Right lobe of liver (tissue), 6 donors: ENCODE results near the gene LRRIQ1. TPM values are rescaled to one million over a fixed set of nuclear protein-coding genes. Genes with fewer than 3 reads are reported as not detected.
"Not testable (repeated sequence)": the region's sequence is repeated elsewhere in the genome, so short reads cannot be mapped to it uniquely, and the experiment has no call there.

Experiments used
- ATAC-seq, 4 donors: fragments of 200-7000 bp; cut with Tn5 transposase; one replicate each; pipeline ENCODE4 v1.9.1; 2020; ENCODE audit warnings: mild to moderate bottlenecking in 4 of 4, moderate library complexity in 4 of 4
- DNase-seq, 3 donors: peaks; one replicate each; pipeline ENCODE4 v3.0.0-alpha.2; 2020
- H3K27ac ChIP-seq, 3 donors: fragments of 200-600 bp; one replicate each; pipeline ENCODE4 v1.8.0; 2022
- H3K27me3 ChIP-seq, 2 donors: fragments of 200-600 bp; one replicate each; pipeline ENCODE4 v1.8.0; 2022
- H3K36me3 ChIP-seq, 4 donors: fragments of 200-600 bp; sonication (generic) in 1 of 4; one replicate each; pipeline versions ENCODE4 v1.5.1 to v1.8.0; 2017 to 2022; ENCODE audit warnings: control low read depth in 1 of 4
- H3K4me1 ChIP-seq, 4 donors: fragments of 200-600 bp; sonication (generic) in 1 of 4; one replicate each; pipeline versions ENCODE4 v1.5.1 to v1.8.0; 2017 to 2022; ENCODE audit warnings: control low read depth in 1 of 4
- H3K4me3 ChIP-seq, 3 donors: fragments of 200-600 bp; one replicate each; pipeline ENCODE4 v1.8.0; 2022
- H3K9me3 ChIP-seq, 4 donors: fragments of 200-600 bp; sonication (generic) in 1 of 4; one replicate each; pipeline versions ENCODE4 v1.5.1 to v1.8.0; 2017 to 2022; ENCODE audit warnings: control low read depth in 1 of 4
- CTCF ChIP-seq, 4 donors: fragments of 200-600 bp in 3 of 4; fragments of 450-650 bp in 1 of 4; IDR thresholded peaks; one replicate each; pipeline versions ENCODE4 v1.5.1 to v1.8.0; 2016 to 2022; ENCODE audit warnings: antibody characterized with exemption in 4 of 4, mild to moderate bottlenecking in 2 of 4
- POLR2A ChIP-seq: fragments of 450-650 bp; IDR thresholded peaks from one replicate; pipeline ENCODE4 v1.6.1; 2017; ENCODE audit warnings: antibody characterized with exemption, mild to moderate bottlenecking
- WGBS: methylation state at CpG from one replicate; pipeline ENCODE4 v1.1.6; 2018; ENCODE audit warnings: low coverage, low lambda C conversion rate; ENCODE audit not compliant: insufficient coverage; ENCODE audit errors: missing lambda C conversion rate; 5-methylcytosine and 5-hydroxymethylcytosine counted together
- intact Hi-C, 2 donors: fragments of 100-400 bp; cut with DNase I; formaldehyde crosslinking; loops; one replicate each; pipeline versions ENCODE4 v1.11.2 to v1.14.1; 2022
- total RNA-seq, 6 experiments: library from RNA; depleted of rRNA in 2 of 6; stranded (reverse); fragments of >200 nt in 2 of 6; fragmentation: NEBNext Ultra II Directional in 3 of 6; extraction: Animal tissue kit (Norgen Biotek cat#: 25700) in 3 of 6; gene quantifications; one replicate each; pipeline versions ENCODE4 v1.1.0 to v1.2.4, GENCODE V29; 2016 to 2023
- donor health status: DM: no; HTN: yes; CAD: no.
- donor health status: DM: no; HTN: no; CAD: no.
- donor health status: DM: no; HTN: no; CAD: no.
- donor health status: DM: no; HTN: yes; CAD: no.
- donor health status: DM: no; HTN: yes; CAD: no.

LRRIQ1 gene
- total RNA-seq, 6 experiments from 2014 or later: 0.04 to 0.23 TPM; not detected in 4

- peak in 2 of 4 donors; percentile 33 to 69 for ATAC-seq
- no peak overlapping the region for H3K4me3 ChIP-seq
- no peaks in the 10 kb centered on the region for H3K36me3 ChIP-seq
- intact Hi-C loops: no loop called here
- H3K27ac ChIP-seq: no peak overlapping the region
- no peak for DNase-seq
- H3K27me3 ChIP-seq: no peaks in the 10 kb centered on the region
- TF ChIP-seq POLR2A (no peak), CTCF (IDR thresholded peaks at IDR 0.05) (no peak)
- H3K9me3 ChIP-seq: no peaks in the 10 kb centered on the region
- 60% methylated on average over 1 of the region's 1 CpG for WGBS
- no peaks in the 10 kb centered on the region for H3K4me1 ChIP-seq
Measured at GRCh38 chr12:84996759-84997158, 39.4 kb upstream of the LRRIQ1 start.

- intact Hi-C loops: no loop called here
- DNase-seq (no peak), ATAC-seq (no peak)
- Histone ChIP-seq H3K27ac (no peak overlapping the region), H3K27me3 (no peaks in the 10 kb centered on the region), H3K4me3 (no peak overlapping the region), H3K9me3 (no peaks in the 10 kb centered on the region), H3K4me1 (no peaks in the 10 kb centered on the region), H3K36me3 (no peaks in the 10 kb centered on the region)
- TF ChIP-seq CTCF (IDR thresholded peaks at IDR 0.05) (no peak), POLR2A (no peak)
Measured at GRCh38 chr12:84998341-84998740, 37.8 kb upstream of the LRRIQ1 start.

GRCh38 chr12:85000729-85001128 lies 35.4 kb upstream of the LRRIQ1 start:
- H3K4me1 ChIP-seq: no peaks in the 10 kb centered on the region
- no peak for ATAC-seq
- no peaks in the 10 kb centered on the region for H3K27me3 ChIP-seq
- no peaks in the 10 kb centered on the region for H3K36me3 ChIP-seq
- H3K27ac ChIP-seq: no peak overlapping the region
- TF ChIP-seq CTCF (IDR thresholded peaks at IDR 0.05) (no peak), POLR2A (no peak)
- DNase-seq: no peak
- H3K4me3 ChIP-seq: no peak overlapping the region
- WGBS: 46% methylated on average over 2 of the region's 2 CpGs
- intact Hi-C loops: no loop called here
- H3K9me3 ChIP-seq: no peaks in the 10 kb centered on the region

- Histone ChIP-seq H3K36me3 (no peaks in the 10 kb centered on the region), H3K4me3 (no peak overlapping the region), H3K27me3 (no peaks in the 10 kb centered on the region), H3K4me1 (no peaks in the 10 kb centered on the region), H3K27ac (no peak overlapping the region), H3K9me3 (no peaks in the 10 kb centered on the region)
- WGBS: 48% methylated on average over 2 of the region's 3 CpGs
- no peak for ATAC-seq
- TF ChIP-seq CTCF (IDR thresholded peaks at IDR 0.05): no peak
- no peak for TF ChIP-seq POLR2A
- DNase-seq: no peak
- intact Hi-C loops: no loop called here
Measured at GRCh38 chr12:85002778-85003296, 33.3 kb upstream of the LRRIQ1 start.

GRCh38 chr12:85004204-85004603 lies 31.9 kb upstream of the LRRIQ1 start:
- intact Hi-C loops: no loop called here
- ATAC-seq (no peak), DNase-seq (no peak)
- Histone ChIP-seq H3K27me3 (no peaks in the 10 kb centered on the region), H3K4me1 (no peaks in the 10 kb centered on the region), H3K27ac (no peak overlapping the region), H3K9me3 (no peaks in the 10 kb centered on the region), H3K36me3 (no peaks in the 10 kb centered on the region), H3K4me3 (no peak overlapping the region)
- TF ChIP-seq POLR2A: no peak
- no peak for TF ChIP-seq CTCF (IDR thresholded peaks at IDR 0.05)

DNA sequence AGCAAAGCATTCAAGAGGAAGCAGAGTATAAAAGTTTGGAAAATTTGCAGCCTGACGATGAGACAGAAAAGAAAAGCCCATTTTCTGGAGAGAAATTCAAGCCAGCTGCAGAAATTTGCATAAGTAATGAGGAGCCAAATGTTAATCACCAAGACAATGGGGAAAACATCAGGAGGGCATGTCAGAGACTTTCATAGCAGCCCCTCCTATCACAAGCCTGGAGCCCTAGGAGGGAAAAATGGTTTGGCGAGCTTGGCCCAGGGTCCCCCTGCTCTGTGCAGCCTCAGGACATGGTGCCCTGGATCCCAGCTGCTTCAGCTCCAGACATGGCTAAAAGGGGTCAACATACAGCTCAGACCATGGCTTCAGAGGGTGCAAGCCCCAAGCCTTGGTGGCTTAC lies 31.1 kb upstream of the LRRIQ1 start:
- ATAC-seq, H3K27me3 ChIP-seq, H3K36me3 ChIP-seq, H3K4me1 ChIP-seq, H3K4me3 ChIP-seq, DNase-seq, H3K27ac ChIP-seq, intact Hi-C loops, H3K9me3 ChIP-seq: not testable (repeated sequence)
- 38% methylated on average over 2 of the region's 2 CpGs for WGBS
